Measurements from ENCODE around the gene ALKBH2.

Gene ALKBH2

DNA sequence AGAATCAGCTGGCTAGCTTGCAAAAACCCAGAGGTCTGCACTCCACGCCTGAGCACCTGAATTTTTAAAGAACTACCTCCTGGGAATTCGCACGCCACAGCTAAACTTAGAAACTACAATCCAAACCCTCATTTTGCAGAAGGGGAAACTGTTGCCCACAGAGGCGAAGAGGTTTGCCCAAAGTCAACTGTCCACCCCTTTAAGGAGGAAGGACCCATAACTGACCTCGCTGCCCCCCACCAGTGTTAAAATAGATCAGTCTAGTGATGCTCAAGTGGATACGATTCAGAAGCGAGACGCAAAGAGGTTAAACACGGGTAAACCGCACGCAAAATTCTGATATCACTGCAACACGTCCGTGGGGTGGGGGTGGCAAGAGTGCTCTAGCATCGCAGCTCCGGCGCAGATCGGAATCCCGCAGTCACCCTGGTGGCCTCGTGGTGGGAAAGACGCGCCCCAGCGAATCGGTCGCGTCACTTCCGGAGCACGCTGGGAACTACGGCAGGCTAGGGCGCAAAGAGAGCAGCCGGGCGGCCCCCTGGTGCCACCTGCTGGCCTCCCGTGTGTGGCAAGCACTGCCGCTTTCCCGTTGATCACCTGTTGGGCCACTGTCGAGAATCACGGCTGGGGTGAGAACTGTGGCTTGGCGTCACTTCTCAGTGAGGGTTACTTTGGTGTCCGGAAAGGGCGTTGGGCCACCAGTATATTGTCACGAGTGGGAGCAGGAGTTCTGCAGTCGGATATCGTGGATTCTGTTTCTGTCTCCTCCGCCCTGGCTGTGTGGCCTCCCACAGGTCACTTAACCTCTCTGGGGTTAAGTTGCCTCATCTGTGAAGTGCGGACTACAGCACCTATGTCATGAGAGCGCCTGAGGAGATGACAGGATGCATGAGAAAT, at the start of gene ALKBH2:
TSS of gene ALKBH2 (minus strand) at position 451 of the 897 bp plus-strand sequence. CDS start 686 bp downstream, outside the sequence.
- H3K27me3 ChIP-seq, result no peaks in the 10 kb centered on the region
- peak within 1 kb of the TSS; percentile 69 for H3K27ac ChIP-seq
- no peaks in the 10 kb centered on the region for H3K9me3 ChIP-seq
- H3K36me3 ChIP-seq, result peaks cover 34% of the 10 kb centered on the region
- peak within 1 kb of the TSS; percentile 71 for H3K9ac ChIP-seq
- TF ChIP-seq Cebpa-rat (IDR thresholded peaks at IDR 0.05), result no peak
- H3K4me3 ChIP-seq, result peak within 1 kb of the TSS; percentile 64
- H3K4me2 ChIP-seq, result peak within 1 kb of the TSS; percentile 94
- peaks cover 68% of the 10 kb centered on the region for H3K4me1 ChIP-seq
- H4K20me1 ChIP-seq, result 0 out of 2 replicates have a peak, but pooled peaks cover 5% of the 10 kb centered on the region

DNA sequence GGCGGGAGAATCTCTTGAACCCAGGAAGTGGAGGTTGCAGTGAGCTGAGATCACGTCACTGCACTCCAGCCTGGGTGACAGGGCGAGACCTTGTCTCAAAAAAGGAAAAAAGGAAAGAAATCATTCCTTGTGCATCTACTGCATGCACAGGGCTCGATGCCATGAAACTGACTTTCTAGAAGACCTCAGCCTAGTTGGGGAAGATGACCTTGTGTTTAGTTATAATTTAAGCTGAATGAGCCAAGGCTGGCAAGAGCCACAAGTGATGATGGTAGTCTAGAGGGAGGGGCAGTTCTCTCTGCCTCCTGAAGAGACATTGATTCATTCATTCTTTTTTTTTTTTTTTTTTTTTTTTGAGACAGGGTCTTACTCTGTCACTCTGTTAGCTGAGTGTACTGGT, 47.3 kb upstream of the ALKBH2 start:
- no peak overlapping the region for H3K4me2 ChIP-seq
- H3K27ac ChIP-seq, result no peak overlapping the region
- no peaks in the 10 kb centered on the region for H3K4me1 ChIP-seq
- H3K4me3 ChIP-seq, result no peak overlapping the region
- H4K20me1 ChIP-seq, result no peaks in the 10 kb centered on the region
- no peaks in the 10 kb centered on the region for H3K27me3 ChIP-seq
- H3K9me3 ChIP-seq, result peaks cover 7% of the 10 kb centered on the region; the same call in 1 of the 2 replicates
- no peaks in the 10 kb centered on the region for H3K36me3 ChIP-seq
- H3K9ac ChIP-seq, result no peak overlapping the region
- TF ChIP-seq Cebpa-rat (IDR thresholded peaks at IDR 0.05), result no peak

DNA sequence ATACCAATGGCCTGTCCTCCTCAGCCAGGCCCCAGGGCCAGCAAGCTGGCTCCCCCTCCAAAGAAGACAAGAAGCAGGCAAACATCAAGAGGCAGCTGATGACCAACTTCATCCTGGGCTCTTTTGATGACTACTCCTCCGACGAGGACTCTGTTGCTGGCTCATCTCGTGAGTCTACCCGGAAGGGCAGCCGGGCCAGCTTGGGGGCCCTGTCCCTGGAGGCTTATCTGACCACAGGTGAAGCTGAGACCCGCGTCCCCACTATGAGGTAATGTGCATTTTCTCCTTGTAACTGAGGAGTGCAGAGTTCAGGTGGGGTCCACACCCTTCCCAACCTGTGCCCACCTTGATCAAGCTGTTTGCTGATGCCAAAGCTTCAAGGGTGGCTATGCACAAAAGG, 46.5 kb upstream of the ALKBH2 start:
- Histone ChIP-seq H4K20me1 (no peaks in the 10 kb centered on the region), H3K9ac (no peak overlapping the region), H3K27me3 (no peaks in the 10 kb centered on the region), H3K4me2 (no peak overlapping the region), H3K27ac (no peak overlapping the region), H3K4me3 (no peak overlapping the region), H3K36me3 (no peaks in the 10 kb centered on the region), H3K4me1 (no peaks in the 10 kb centered on the region), H3K9me3 (peaks cover 8% of the 10 kb centered on the region; the same call in 1 of the 2 replicates)
- TF ChIP-seq Cebpa-rat (IDR thresholded peaks at IDR 0.05), result no peak

DNA sequence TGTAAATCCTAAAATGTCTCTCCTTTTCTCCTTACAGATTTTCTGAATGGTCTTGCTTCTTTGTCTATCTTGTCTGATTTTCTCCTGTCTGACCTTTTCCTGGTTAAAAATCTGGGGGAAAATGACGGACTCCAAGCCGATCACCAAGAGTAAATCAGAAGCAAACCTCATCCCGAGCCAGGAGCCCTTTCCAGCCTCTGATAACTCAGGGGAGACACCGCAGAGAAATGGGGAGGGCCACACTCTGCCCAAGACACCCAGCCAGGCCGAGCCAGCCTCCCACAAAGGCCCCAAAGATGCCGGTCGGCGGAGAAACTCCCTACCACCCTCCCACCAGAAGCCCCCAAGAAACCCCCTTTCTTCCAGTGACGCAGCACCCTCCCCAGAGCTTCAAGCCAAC, 46.1 kb upstream of the ALKBH2 start:
- Histone ChIP-seq H3K27ac (no peak overlapping the region), H3K4me2 (no peak overlapping the region)
- TF ChIP-seq Cebpa-rat (IDR thresholded peaks at IDR 0.05), result no peak

DNA sequence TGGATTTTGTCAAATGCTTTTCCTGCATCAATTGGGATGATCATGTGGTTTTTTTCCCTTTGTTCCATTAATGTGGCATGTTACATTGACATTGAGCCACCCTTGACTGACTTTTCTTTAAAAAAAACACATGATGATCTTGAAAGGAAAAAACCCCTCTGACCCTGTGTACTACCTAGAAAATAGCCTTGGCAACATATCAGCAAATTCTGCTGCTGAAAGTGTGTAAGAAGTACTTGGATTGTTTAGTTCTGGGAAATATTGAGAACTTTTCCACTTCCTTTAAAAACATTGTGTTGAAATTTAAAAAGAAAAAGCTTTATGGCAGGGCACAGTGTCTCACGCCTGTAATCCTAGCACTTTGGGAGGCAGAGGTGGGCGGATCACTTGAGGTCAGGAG, 43.8 kb upstream of the ALKBH2 start:
- no peaks in the 10 kb centered on the region for H3K27me3 ChIP-seq
- no peaks in the 10 kb centered on the region for H3K4me1 ChIP-seq
- H3K4me2 ChIP-seq, result no peak overlapping the region
- no peak overlapping the region for H3K27ac ChIP-seq
- no peak overlapping the region for H3K9ac ChIP-seq
- H3K4me3 ChIP-seq, result no peak overlapping the region
- no peaks in the 10 kb centered on the region for H3K36me3 ChIP-seq
- no peak for TF ChIP-seq Cebpa-rat (IDR thresholded peaks at IDR 0.05)
- no peaks in the 10 kb centered on the region for H4K20me1 ChIP-seq
- H3K9me3 ChIP-seq, result peaks cover 8% of the 10 kb centered on the region; the same call in 1 of the 2 replicates

More for the DNA sequence above, 46.1 kb upstream of the ALKBH2 start:
- H3K9ac ChIP-seq, result no peak overlapping the region
- no peaks in the 10 kb centered on the region for H3K36me3 ChIP-seq
- H3K9me3 ChIP-seq, result peaks cover 8% of the 10 kb centered on the region; the same call in 1 of the 2 replicates
- no peaks in the 10 kb centered on the region for H4K20me1 ChIP-seq
- H3K4me3 ChIP-seq, result no peak overlapping the region
- H3K27me3 ChIP-seq, result no peaks in the 10 kb centered on the region
- H3K4me1 ChIP-seq, result no peaks in the 10 kb centered on the region

DNA sequence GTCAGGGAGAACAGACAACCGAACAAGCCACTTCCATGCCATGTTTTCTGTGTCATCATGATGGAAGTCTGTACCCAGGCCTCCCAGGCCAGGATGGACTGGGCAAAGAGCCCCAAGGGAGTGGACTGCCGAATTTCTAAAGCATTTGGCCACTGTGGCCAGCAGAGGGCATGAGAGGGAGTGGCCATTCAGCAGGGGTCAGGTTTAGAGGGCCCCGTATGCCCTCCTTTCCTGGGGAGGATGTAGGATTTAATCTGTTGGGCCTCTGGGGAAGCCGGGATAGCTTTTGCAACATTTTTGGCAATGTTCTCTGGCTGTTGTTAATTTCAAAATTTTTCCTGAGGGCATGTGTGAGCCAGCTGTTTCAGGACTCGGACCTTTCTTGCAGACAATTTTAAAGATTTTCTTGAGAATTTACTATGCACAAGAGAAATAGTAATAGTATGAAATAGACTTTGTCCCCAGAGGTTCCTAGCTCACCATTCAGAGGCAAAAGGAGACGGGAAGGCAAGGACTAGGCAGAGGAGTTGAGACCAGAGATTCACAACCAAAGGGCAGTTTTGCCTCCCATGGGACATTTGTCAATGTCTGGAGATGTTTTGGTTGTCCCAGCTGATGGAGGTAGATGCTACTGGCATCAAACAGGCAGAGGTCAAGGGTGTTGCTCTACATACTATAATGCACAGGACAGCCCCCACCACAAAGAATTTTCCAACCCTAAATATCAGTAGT, 41.1 kb upstream of the ALKBH2 start:
- Histone ChIP-seq H3K4me2 (no peak overlapping the region), H3K36me3 (no peaks in the 10 kb centered on the region), H3K27me3 (no peaks in the 10 kb centered on the region), H3K27ac (no peak overlapping the region), H4K20me1 (no peaks in the 10 kb centered on the region), H3K4me1 (peaks cover 13% of the 10 kb centered on the region), H3K9me3 (peaks cover 8% of the 10 kb centered on the region; the same call in 1 of the 2 replicates), H3K4me3 (no peak overlapping the region), H3K9ac (no peak overlapping the region)
- no peak for TF ChIP-seq Cebpa-rat (IDR thresholded peaks at IDR 0.05)

DNA sequence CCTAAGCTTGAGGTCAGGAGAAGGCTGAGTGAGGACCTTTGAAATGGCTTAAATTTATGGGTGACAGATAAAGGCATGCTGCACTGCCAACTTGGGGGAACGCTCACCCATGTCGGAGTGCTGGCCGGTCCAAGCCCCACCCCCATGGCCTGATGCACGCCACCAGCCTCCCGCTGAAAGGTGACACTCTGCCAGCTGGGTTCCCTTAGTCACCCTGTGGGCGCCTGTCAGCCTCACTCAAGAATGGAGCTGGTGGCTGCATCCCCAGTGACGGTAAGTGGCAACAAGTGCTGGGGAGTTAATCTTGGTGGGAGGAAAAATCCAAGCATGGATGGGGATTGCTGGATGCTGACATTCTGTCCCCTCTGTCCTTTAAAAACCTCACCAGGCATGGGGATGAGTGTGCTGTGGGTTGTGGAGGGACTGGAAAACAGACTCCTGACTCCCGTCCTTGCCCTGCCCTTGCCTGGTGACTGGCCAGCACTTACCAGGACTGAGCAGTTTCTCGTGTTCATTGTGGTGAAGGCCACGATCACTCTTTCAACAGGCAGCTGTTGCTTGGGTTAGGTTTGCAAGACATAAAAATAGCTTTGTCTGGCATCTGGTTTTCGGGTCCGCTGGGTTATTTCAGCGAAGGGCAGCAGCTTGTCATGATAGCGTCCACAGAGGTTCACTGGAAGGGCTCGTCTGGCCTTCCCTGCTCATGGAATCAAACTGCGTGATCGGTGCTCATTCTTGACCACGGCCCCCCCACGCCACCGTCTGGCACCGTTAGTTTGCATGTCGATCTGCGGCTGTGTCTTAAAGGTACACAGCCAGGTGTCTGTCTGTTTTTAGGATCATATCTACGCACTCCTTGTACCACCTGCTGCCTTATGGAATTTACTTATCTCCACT, 38.1 kb upstream of the ALKBH2 start:
- Histone ChIP-seq H3K9me3 (peaks cover 8% of the 10 kb centered on the region; the same call in 1 of the 2 replicates), H3K4me3 (no peak overlapping the region), H3K4me2 (peak overlapping the region; percentile 17; the same call in 1 of the 2 replicates), H4K20me1 (no peaks in the 10 kb centered on the region), H3K4me1 (peaks cover 13% of the 10 kb centered on the region), H3K36me3 (no peaks in the 10 kb centered on the region), H3K9ac (no peak overlapping the region), H3K27ac (no peak overlapping the region), H3K27me3 (no peaks in the 10 kb centered on the region)
- TF ChIP-seq Cebpa-rat (IDR thresholded peaks at IDR 0.05), result no peak

DNA sequence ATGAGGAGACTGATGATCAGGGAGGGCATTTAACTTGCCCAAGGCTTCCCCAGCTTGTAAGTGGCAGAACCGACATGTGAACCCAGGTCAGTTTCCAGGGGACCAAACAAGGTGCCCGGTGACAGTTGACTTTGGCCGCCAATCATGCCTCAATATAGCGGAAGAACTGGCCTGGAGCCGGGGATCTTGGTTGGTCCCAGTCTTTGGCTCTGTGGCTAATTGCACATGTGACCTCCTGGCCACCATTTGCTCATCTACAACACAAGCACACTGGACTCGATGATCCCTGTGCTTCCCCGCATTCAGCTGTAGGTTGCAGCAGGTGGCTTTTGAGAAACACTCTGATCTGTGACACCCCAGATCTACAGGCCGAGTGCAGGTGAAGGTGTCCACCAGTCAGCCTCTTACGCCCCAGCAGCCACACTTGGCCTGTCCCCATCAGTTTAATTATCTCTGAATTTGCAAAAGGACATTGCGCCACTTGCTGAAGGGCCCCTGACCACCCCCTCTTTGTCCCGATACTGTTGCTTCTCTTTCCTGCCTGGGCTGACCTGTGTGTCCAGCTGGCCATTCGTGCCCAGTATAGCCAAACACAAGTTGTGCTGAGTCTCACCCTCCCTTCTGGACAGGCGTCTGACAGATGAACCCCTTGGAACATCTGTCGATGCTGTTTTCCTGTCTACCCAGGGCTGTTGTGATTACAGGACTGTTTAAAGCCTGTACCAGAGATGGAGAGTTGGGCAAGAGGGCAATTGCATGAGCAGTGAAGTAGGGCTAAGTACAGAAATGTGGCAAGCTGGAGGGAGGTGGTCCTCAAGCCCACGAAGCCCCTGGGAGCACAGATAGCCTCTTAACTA, 37.3 kb upstream of the ALKBH2 start:
- TF ChIP-seq Cebpa-rat (IDR thresholded peaks at IDR 0.05), result no peak
- Histone ChIP-seq H3K27ac (no peak overlapping the region), H4K20me1 (no peaks in the 10 kb centered on the region), H3K4me2 (no peak overlapping the region), H3K9ac (no peak overlapping the region), H3K4me1 (peaks cover 13% of the 10 kb centered on the region), H3K27me3 (no peaks in the 10 kb centered on the region), H3K9me3 (no peaks in the 10 kb centered on the region), H3K4me3 (no peak overlapping the region), H3K36me3 (no peaks in the 10 kb centered on the region)

Data from BLaER1 (cell line).